Measurements from ENCODE around the gene TMEM247.

The TMEM247 gene

GRCh38 chr2:46444732-46445131 lies 34.6 kb upstream of the TMEM247 start:
- peak overlapping the region; percentile 28 for H4K8ac ChIP-seq (ENCODE audit: low read depth, low read length)
- no peak overlapping the region for H3K23ac ChIP-seq (ENCODE audit: low read length)
- H3K79me1 ChIP-seq (ENCODE audit: low read length) = no peaks in the 10 kb centered on the region
- H3K4me3 ChIP-seq (ENCODE audit: low read length) = no peak overlapping the region
- H3K18ac ChIP-seq (ENCODE audit: low read length) = no peak overlapping the region
- no peaks in the 10 kb centered on the region for H3K27me3 ChIP-seq (ENCODE audit: insufficient read depth, low read length, poor library complexity)
- H3K27ac ChIP-seq (ENCODE audit: low read depth, low read length) = no peak overlapping the region
- H3K79me2 ChIP-seq (ENCODE audit: control insufficient read depth, insufficient read depth, low read length) = no peaks in the 10 kb centered on the region
- H4K5ac ChIP-seq (ENCODE audit: low read length) = no peak overlapping the region
- no peak overlapping the region for H3K56ac ChIP-seq (ENCODE audit: low read length)
- H3K9ac ChIP-seq (ENCODE audit: low read length) = no peak overlapping the region
- no peak for DNase-seq
- no peak overlapping the region for H3K4ac ChIP-seq (ENCODE audit: low read depth, low read length)
- no peak overlapping the region for H3K4me2 ChIP-seq (ENCODE audit: low read length)
- no peak overlapping the region for H2BK15ac ChIP-seq (replicated peaks; ENCODE audit: low read depth)
- no CpG with 5 or more reads among the region's 2 CpGs for WGBS (ENCODE audit: extremely low coverage, insufficient coverage, low lambda C conversion rate)
- no peak overlapping the region for H2BK5ac ChIP-seq (ENCODE audit: low read length)
- no peaks in the 10 kb centered on the region for H3K4me1 ChIP-seq (ENCODE audit: control insufficient read depth, low read depth, low read length)
- H3K36me3 ChIP-seq (ENCODE audit: control insufficient read depth, insufficient read depth, low read length) = no peaks in the 10 kb centered on the region
- H2BK120ac ChIP-seq (ENCODE audit: low read depth, low read length) = no peak overlapping the region
- H2AK5ac ChIP-seq (ENCODE audit: low read length) = no peak overlapping the region

GRCh38 chr2:46445556-46445955 lies 33.8 kb upstream of the TMEM247 start:
- Histone ChIP-seq H3K9ac (ENCODE audit: low read length) (no peak overlapping the region), H2BK5ac (ENCODE audit: low read length) (no peak overlapping the region), H2BK120ac (ENCODE audit: low read depth, low read length) (no peak overlapping the region), H3K4me1 (ENCODE audit: control insufficient read depth, low read depth, low read length) (no peaks in the 10 kb centered on the region), H3K36me3 (ENCODE audit: control insufficient read depth, insufficient read depth, low read length) (no peaks in the 10 kb centered on the region), H3K79me2 (ENCODE audit: control insufficient read depth, insufficient read depth, low read length) (no peaks in the 10 kb centered on the region), H3K79me1 (ENCODE audit: low read length) (no peaks in the 10 kb centered on the region), H3K27ac (ENCODE audit: low read depth, low read length) (no peak overlapping the region), H3K18ac (ENCODE audit: low read length) (no peak overlapping the region), H3K4me2 (ENCODE audit: low read length) (no peak overlapping the region), H3K23ac (ENCODE audit: low read length) (no peak overlapping the region), H3K4me3 (ENCODE audit: low read length) (no peak overlapping the region), H4K5ac (ENCODE audit: low read length) (no peak overlapping the region), H3K27me3 (ENCODE audit: insufficient read depth, low read length, poor library complexity) (no peaks in the 10 kb centered on the region), H4K8ac (ENCODE audit: low read depth, low read length) (no peak overlapping the region), H3K56ac (ENCODE audit: low read length) (no peak overlapping the region), H3K4ac (ENCODE audit: low read depth, low read length) (no peak overlapping the region), H2BK15ac (replicated peaks; ENCODE audit: low read depth) (no peak overlapping the region), H2AK5ac (ENCODE audit: low read length) (no peak overlapping the region)
- no peak for DNase-seq

- Histone ChIP-seq H2AK5ac (ENCODE audit: low read length) (no peak overlapping the region), H3K27me3 (ENCODE audit: insufficient read depth, low read length, poor library complexity) (no peaks in the 10 kb centered on the region), H3K18ac (ENCODE audit: low read length) (no peak overlapping the region), H3K23ac (ENCODE audit: low read length) (no peak overlapping the region), H2BK15ac (replicated peaks; ENCODE audit: low read depth) (no peak overlapping the region), H3K4ac (ENCODE audit: low read depth, low read length) (no peak overlapping the region), H3K4me3 (ENCODE audit: low read length) (no peak overlapping the region), H2BK5ac (ENCODE audit: low read length) (no peak overlapping the region), H3K36me3 (ENCODE audit: control insufficient read depth, insufficient read depth, low read length) (no peaks in the 10 kb centered on the region), H3K9ac (ENCODE audit: low read length) (no peak overlapping the region), H3K4me2 (ENCODE audit: low read length) (no peak overlapping the region), H4K5ac (ENCODE audit: low read length) (no peak overlapping the region), H4K8ac (ENCODE audit: low read depth, low read length) (no peak overlapping the region), H3K4me1 (ENCODE audit: control insufficient read depth, low read depth, low read length) (no peaks in the 10 kb centered on the region), H3K79me1 (ENCODE audit: low read length) (no peaks in the 10 kb centered on the region), H2BK120ac (ENCODE audit: low read depth, low read length) (no peak overlapping the region), H3K27ac (ENCODE audit: low read depth, low read length) (no peak overlapping the region), H3K79me2 (ENCODE audit: control insufficient read depth, insufficient read depth, low read length) (no peaks in the 10 kb centered on the region), H3K56ac (ENCODE audit: low read length) (no peak overlapping the region)
- no peak for DNase-seq
- no CpG with 5 or more reads among the region's 3 CpGs for WGBS (ENCODE audit: extremely low coverage, insufficient coverage, low lambda C conversion rate)
Observed at GRCh38 chr2:46446871-46447568, 32.3 kb upstream of the TMEM247 start.

- Histone ChIP-seq H3K4me3 (ENCODE audit: low read length) (no peak overlapping the region), H3K56ac (ENCODE audit: low read length) (no peak overlapping the region), H3K79me1 (ENCODE audit: low read length) (no peaks in the 10 kb centered on the region), H3K36me3 (ENCODE audit: control insufficient read depth, insufficient read depth, low read length) (no peaks in the 10 kb centered on the region), H4K5ac (ENCODE audit: low read length) (no peak overlapping the region), H3K79me2 (ENCODE audit: control insufficient read depth, insufficient read depth, low read length) (no peaks in the 10 kb centered on the region), H3K27ac (ENCODE audit: low read depth, low read length) (no peak overlapping the region), H3K4me1 (ENCODE audit: control insufficient read depth, low read depth, low read length) (no peaks in the 10 kb centered on the region), H2BK120ac (ENCODE audit: low read depth, low read length) (no peak overlapping the region), H2BK15ac (replicated peaks; ENCODE audit: low read depth) (no peak overlapping the region), H2AK5ac (ENCODE audit: low read length) (no peak overlapping the region), H3K18ac (ENCODE audit: low read length) (no peak overlapping the region), H3K23ac (ENCODE audit: low read length) (no peak overlapping the region), H3K4ac (ENCODE audit: low read depth, low read length) (no peak overlapping the region), H4K8ac (ENCODE audit: low read depth, low read length) (no peak overlapping the region), H3K9ac (ENCODE audit: low read length) (no peak overlapping the region), H3K4me2 (ENCODE audit: low read length) (no peak overlapping the region), H2BK5ac (ENCODE audit: low read length) (no peak overlapping the region), H3K27me3 (ENCODE audit: insufficient read depth, low read length, poor library complexity) (no peaks in the 10 kb centered on the region)
- WGBS (ENCODE audit: extremely low coverage, insufficient coverage, low lambda C conversion rate) = no CpG with 5 or more reads among the region's 2 CpGs
- no peak for DNase-seq
Observed at GRCh38 chr2:46447649-46448048, 31.7 kb upstream of the TMEM247 start.

- H2BK15ac ChIP-seq (replicated peaks; ENCODE audit: low read depth) = no peak overlapping the region
- H3K36me3 ChIP-seq (ENCODE audit: control insufficient read depth, insufficient read depth, low read length) = no peaks in the 10 kb centered on the region
- no peak overlapping the region for H3K9ac ChIP-seq (ENCODE audit: low read length)
- H3K79me2 ChIP-seq (ENCODE audit: control insufficient read depth, insufficient read depth, low read length) = no peaks in the 10 kb centered on the region
- DNase-seq = no peak
- no peak overlapping the region for H3K18ac ChIP-seq (ENCODE audit: low read length)
- no peaks in the 10 kb centered on the region for H3K27me3 ChIP-seq (ENCODE audit: insufficient read depth, low read length, poor library complexity)
- no peaks in the 10 kb centered on the region for H3K79me1 ChIP-seq (ENCODE audit: low read length)
- no CpG with 5 or more reads among the region's 6 CpGs for WGBS (ENCODE audit: extremely low coverage, insufficient coverage, low lambda C conversion rate)
- no peak overlapping the region for H2AK5ac ChIP-seq (ENCODE audit: low read length)
- H3K4me3 ChIP-seq (ENCODE audit: low read length) = no peak overlapping the region
- H2BK5ac ChIP-seq (ENCODE audit: low read length) = no peak overlapping the region
- no peaks in the 10 kb centered on the region for H3K4me1 ChIP-seq (ENCODE audit: control insufficient read depth, low read depth, low read length)
- H3K56ac ChIP-seq (ENCODE audit: low read length) = no peak overlapping the region
- H2BK120ac ChIP-seq (ENCODE audit: low read depth, low read length) = no peak overlapping the region
- no peak overlapping the region for H3K4me2 ChIP-seq (ENCODE audit: low read length)
- H3K4ac ChIP-seq (ENCODE audit: low read depth, low read length) = no peak overlapping the region
- H3K23ac ChIP-seq (ENCODE audit: low read length) = no peak overlapping the region
- no peak overlapping the region for H3K27ac ChIP-seq (ENCODE audit: low read depth, low read length)
- H4K5ac ChIP-seq (ENCODE audit: low read length) = no peak overlapping the region
- H4K8ac ChIP-seq (ENCODE audit: low read depth, low read length) = no peak overlapping the region
Observed at GRCh38 chr2:46448111-46448510, 31.3 kb upstream of the TMEM247 start.

GRCh38 chr2:46448641-46449040 lies 30.7 kb upstream of the TMEM247 start:
- Histone ChIP-seq H3K4me3 (ENCODE audit: low read length) (no peak overlapping the region), H2AK5ac (ENCODE audit: low read length) (no peak overlapping the region), H4K8ac (ENCODE audit: low read depth, low read length) (no peak overlapping the region), H3K4me2 (ENCODE audit: low read length) (no peak overlapping the region), H3K79me2 (ENCODE audit: control insufficient read depth, insufficient read depth, low read length) (no peaks in the 10 kb centered on the region), H3K23ac (ENCODE audit: low read length) (no peak overlapping the region), H2BK5ac (ENCODE audit: low read length) (no peak overlapping the region), H3K18ac (ENCODE audit: low read length) (no peak overlapping the region), H2BK120ac (ENCODE audit: low read depth, low read length) (no peak overlapping the region), H3K4me1 (ENCODE audit: control insufficient read depth, low read depth, low read length) (no peaks in the 10 kb centered on the region), H3K27me3 (ENCODE audit: insufficient read depth, low read length, poor library complexity) (no peaks in the 10 kb centered on the region), H3K79me1 (ENCODE audit: low read length) (no peaks in the 10 kb centered on the region), H3K4ac (ENCODE audit: low read depth, low read length) (no peak overlapping the region), H2BK15ac (replicated peaks; ENCODE audit: low read depth) (no peak overlapping the region), H3K27ac (ENCODE audit: low read depth, low read length) (no peak overlapping the region), H3K9ac (ENCODE audit: low read length) (no peak overlapping the region), H3K36me3 (ENCODE audit: control insufficient read depth, insufficient read depth, low read length) (no peaks in the 10 kb centered on the region), H4K5ac (ENCODE audit: low read length) (no peak overlapping the region), H3K56ac (ENCODE audit: low read length) (no peak overlapping the region)
- no peak for DNase-seq

All from mesendoderm (in vitro differentiated cells).